Ecto neural progenitor cell (in vitro differentiated cells): Measurements from ENCODE around the gene SNRPA.
"Not testable (repeated sequence)": the region's sequence is repeated elsewhere in the genome, so short reads cannot be mapped to it uniquely, and the experiment has no call there.

ENCODE experiments used
- DNase-seq: peaks from one replicate; pipeline ENCODE4 v3.0.0-alpha.2; 2018; ENCODE audit warnings: low spot score

Gene SNRPA

GRCh38 chr19:40802300-40803169 is 51.5 kb downstream of the SNRPA start:
- DNase-seq = no peak

DNA sequence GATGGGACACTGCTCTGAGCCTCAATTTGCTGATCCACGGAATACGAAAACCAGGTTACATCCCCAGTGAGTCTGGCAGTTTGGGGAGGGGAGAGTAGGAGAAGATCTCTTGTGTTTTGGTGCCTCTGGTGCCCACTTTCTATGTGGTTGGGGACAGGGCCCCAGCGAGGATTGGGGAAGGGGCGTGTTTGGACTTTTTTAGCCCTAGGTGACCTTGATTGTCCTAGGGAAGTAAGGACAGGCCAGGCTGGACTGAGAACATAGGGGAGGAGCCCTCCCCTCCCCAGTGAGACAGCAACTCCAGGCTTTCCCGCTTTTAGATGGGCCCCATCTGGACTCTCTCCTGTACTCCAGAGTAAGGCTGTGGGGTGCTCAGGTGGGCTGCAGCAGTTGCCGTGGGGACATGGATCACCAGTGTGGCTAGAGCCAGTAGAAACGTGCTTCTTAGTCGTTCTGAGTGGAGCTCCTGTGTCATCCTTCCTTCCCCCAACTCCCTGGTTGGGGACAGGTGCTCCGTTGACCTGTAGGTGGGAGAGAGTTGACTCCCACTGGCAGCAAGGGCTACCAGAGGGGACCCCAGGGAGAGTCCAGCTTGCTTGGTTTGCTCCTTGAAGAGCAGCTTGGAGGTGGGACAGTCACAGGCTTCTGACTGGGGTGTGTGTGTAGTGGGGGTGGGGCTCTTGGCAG is 52.3 kb downstream of the SNRPA start:
- DNase-seq = no peak

DNA sequence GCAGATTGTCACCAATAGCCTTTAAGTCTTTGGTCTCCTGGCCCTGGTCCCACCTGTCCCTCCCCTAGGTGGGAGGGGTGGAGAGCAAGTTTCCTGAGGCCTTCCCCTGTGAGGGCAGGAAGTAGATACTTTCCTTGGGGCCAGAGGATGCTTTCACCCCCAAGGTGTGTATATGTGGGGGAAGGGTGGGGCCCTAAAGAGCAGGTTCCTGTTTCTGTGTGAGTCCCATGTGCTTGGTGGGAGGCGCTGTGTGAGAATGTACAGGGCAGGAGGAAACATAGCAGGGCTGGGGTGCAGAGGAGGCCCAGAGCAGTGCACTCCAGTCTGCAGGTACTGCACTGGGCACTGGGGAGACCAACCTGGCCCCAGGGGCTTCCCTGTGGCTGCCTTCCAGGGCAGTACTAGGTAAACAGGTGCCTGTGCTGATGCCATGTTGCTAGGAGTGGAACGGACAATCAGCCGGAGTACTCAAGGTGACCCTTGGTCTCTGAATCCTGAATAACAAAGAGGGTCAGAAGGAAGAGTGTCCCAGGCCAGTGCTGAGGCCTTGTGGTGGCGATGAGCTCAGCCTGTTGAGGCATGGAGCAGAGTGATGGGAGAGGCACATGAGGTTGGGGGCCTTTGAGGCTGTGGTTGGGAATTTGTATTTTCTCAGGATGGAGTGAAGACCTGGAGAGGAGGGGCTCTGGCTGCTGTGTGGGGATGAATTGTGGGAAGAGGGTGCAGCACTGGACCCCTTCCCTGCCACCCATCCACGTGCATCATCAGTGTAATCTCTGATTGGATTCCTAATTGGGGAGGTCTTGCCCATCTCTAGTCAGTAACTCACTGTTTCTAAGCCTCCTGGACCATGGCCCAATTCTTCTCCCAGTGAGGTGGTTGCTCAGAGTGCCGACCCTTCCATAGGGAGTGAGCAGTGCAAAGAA is 53.1 kb downstream of the SNRPA start:
- no peak for DNase-seq

- DNase-seq = no peak
Observed at GRCh38 chr19:40804783-40805242, 53.8 kb downstream of the SNRPA start.

DNA sequence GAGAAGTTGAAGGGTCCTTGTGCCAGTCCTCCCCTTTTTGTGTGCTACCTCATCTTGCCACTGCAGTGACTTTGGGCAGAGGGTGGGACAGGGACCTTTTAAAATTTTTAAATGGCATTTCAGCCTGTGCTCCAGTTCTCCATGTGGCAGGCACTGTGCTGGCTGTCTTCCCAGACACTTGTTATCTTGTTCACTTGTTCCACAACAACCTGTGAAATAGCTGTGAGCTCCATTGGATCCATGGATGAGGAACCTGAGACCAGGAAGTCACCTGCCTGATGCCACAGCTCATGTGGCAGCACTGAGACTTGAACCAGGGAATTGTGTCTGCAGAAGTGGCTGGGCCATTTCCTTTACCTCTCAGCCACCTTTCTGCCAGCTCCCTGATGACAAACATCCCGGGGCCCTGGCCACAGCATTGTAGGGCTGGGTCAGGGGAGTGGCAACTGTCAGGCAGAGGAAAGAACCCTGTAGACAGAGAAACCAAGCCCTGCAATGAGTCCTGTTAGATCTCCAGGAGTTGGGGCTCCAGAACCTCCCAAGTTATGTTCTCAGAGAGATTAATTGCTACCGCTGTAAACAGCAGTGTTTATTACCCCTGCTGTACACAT is 54.4 kb downstream of the SNRPA start:
- no peak for DNase-seq

DNA sequence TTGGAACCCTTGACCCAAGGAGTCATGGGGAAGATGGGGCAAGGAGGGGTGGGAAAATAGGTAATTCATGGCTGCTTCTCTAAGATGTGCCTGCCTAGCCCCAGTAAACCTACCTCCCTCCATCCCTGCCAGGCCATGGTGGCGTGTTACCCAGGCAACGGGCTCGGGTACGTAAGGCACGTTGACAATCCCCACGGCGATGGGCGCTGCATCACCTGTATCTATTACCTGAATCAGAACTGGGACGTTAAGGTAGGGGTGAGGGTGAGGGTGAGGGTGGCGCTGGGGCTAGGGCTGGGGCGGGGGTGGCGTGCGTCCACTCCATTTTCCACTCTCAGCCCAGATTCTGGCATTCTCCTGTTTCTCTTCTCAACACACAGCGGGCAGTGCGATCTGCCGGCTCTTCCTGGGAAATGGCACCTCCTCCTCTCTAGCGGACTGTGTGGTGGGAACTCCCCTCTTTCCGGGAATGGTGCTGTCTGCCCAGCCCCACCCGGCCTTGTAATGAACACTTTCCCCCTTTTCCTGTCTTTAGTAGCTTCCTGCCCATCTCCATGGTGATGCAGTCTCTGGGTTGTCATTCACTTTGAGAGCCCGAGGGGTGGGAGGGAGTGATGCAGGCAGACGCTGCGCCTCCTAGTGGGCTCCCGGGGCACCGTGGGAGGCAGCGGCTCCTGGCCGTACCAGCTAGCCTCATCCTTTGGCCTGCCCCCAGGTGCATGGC is 55.6 kb downstream of the SNRPA start:
- DNase-seq = peak; percentile 95

DNA sequence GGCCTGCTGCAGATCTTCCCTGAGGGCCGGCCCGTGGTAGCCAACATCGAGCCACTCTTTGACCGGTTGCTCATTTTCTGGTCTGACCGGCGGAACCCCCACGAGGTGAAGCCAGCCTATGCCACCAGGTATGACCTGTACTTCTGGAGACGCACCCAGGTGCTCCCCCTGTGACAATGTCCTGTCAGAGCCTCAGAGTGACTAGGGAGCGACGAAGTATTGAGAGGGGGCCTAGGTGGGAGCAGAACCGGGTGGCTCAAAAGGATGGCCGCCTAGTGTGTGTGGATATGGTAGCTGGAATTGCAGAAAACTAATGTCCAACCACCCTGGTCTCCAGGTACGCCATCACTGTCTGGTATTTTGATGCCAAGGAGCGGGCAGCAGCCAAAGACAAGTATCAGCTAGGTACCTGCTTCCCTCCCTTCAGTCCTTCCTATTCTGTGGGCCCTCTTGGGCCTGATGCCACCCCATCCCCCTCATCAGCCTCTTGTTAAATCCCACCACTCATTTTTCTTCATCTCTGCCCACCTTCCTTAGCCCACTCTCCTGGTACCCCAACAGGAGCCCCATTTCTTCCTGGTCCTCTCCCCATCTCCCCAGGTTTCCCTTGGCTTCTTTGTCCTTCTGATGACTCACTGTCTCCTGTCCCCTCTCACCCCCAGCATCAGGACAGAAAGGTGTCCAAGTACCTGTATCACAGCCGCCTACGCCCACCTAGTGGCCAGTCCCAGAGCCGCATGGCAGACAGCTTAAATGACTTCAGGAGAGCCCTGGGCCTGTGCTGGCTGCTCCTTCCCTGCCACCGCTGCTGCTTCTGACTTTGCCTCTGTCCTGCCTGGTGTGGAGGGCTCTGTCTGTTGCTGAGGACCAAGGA is 56.4 kb downstream of the SNRPA start:
- peak; percentile 56 for DNase-seq

DNA sequence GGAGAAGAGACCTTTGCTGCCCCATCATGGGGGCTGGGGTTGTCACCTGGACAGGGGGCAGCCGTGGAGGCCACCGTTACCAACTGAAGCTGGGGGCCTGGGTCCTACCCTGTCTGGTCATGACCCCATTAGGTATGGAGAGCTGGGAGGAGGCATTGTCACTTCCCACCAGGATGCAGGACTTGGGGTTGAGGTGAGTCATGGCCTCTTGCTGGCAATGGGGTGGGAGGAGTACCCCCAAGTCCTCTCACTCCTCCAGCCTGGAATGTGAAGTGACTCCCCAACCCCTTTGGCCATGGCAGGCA is 57.0 kb downstream of the SNRPA start:
- no peak for DNase-seq

GRCh38 chr19:40808497-40808896 is 57.5 kb downstream of the SNRPA start:
- DNase-seq = no peak

DNA sequence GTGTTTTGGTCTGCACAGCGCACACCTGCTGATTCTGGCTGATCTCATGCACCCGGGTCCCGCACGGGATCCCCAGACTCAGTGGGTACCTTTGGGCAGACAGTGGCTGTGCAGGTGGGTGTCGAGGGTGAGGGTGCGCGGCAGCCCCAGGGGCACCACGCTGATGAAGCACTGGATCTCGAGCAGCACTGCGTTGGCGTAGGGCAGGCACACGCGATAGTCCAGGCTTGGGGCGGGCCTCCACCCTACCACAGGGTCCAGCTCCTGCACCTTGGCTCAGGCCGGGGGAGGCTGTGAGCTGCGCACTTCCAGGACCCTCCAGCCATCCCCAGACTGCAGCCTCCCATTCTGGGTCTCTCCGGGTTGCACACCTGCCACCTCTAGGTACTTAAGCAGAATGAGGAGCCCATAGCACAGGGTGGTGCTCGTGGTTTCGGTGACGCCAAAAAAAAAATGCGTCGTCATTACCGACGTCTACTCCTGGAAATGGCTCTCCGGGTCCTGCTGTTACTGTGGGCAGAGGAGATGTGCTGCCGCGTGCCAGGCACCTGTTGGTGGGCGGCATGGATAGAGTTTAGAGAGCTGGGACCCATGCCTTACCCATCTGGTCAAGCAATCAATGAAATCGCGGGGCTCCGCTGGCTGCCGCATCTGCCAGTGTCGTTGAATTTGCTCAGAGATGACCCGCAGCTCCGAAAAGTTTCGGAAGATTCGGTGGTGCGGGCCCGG is 58.5 kb downstream of the SNRPA start:
- DNase-seq = no peak

DNA sequence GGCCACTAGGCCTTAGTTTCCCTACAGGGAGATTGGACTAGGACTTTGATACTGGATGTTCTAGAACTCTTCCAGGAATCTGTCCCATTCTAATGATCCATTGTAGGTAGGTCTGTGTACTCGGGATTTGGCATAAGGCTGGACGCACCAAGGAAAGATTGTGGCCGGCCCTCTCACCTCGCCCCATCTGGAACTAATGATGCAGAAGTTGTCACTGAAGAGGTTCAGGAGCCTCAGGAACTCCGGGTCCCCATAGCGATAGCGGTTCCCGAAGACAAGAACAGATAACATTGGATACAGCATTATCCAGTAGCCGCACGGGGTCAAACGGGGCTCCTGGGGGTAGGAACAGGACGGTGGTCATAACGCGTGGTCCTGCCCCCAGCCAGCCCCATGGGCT is 59.2 kb downstream of the SNRPA start:
- no peak for DNase-seq

GRCh38 chr19:40810649-40811408 is 59.8 kb downstream of the SNRPA start:
- peak; percentile 91 for DNase-seq

- peak; percentile 66 for DNase-seq
Observed at GRCh38 chr19:40811478-40812341, 60.7 kb downstream of the SNRPA start.

DNA sequence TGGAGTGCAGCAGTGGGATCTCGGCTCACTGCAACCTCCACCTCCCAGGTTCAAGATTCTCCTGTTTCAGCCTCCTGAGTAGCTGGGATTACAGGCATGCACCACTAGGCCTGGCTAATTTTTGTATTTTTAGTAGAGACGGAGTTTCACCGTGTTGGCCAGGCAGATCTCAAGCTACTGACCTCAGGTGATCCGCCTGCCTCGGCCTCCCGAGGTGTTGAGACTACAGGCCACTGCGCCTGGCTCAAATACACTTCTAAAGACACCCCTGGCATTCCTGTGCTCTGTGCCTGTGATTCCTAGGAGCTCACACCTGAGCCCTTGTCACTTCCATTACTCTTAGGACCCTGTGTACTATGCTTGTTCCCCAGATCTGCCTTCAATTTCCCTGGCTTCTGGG is 61.6 kb downstream of the SNRPA start:
- not testable (repeated sequence) for DNase-seq

GRCh38 chr19:40813182-40813581 is 62.2 kb downstream of the SNRPA start:
- DNase-seq = no peak
